ENCODE measurements around the gene ZNF345.

ZNF345 gene

DNA sequence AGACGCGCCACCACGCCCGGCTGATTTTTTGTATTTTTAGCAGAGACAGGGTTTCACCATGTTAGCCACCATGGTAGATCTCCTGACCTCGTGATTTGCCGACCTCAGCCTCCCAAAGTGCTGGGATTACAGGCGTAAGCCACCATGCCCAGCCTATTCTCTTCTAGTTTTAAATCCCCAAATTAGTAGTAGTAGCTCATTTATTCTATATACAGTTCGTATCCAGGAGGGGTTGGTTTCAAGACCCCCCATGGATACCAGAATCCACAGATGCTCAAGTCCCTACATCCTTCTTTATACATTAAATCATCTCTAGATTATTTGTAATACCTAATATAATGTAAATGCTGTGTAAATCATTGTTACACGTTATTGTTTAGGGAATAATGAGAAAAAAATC lies 67.4 kb downstream of the ZNF345 start:
- DNase-seq, result no peak
